ENCODE results near the gene ATF6B. TPM values are rescaled to one million over a fixed set of nuclear protein-coding genes. Genes with fewer than 3 reads are reported as not detected.
A peak's percentile ranks its signal among the peaks of the same experiment; 100 is the strongest.

ATF6B gene
- 42.4 TPM for polyA plus RNA-seq (ENCODE audit: insufficient read length)

- DNase-seq (ENCODE audit: low read depth) = peak; percentile 99
Observed at GRCh38 chr6:32127717-32128592, at the start of gene ATF6B. Gene ATF6B, minus strand, starts transcription at chr6:32128246. Its CDS starts 39 bp downstream, at chr6:32128207.

- DNase-seq (ENCODE audit: low read depth) = no peak
Observed at GRCh38 chr6:32177183-32177787, 49.2 kb upstream of the ATF6B start.

- DNase-seq (ENCODE audit: low read depth) = no peak
Observed at GRCh38 chr6:32176476-32177182, 48.6 kb upstream of the ATF6B start.

- DNase-seq (ENCODE audit: low read depth) = peak; percentile 94
Observed at GRCh38 chr6:32175711-32176475, 47.8 kb upstream of the ATF6B start, which contains the start of gene AGPAT1. Gene AGPAT1, minus strand, starts transcription at chr6:32176084. Its CDS starts 4,588 bp downstream, at chr6:32171496.

- DNase-seq (ENCODE audit: low read depth) = no peak
Observed at GRCh38 chr6:32175322-32175710, 47.3 kb upstream of the ATF6B start.

- DNase-seq (ENCODE audit: low read depth) = no peak
Observed at GRCh38 chr6:32174416-32174815, 46.4 kb upstream of the ATF6B start.

GRCh38 chr6:32173051-32173727 lies 45.1 kb upstream of the ATF6B start:
- no peak for DNase-seq (ENCODE audit: low read depth)

GRCh38 chr6:32171234-32171633 lies 43.2 kb upstream of the ATF6B start:
- no peak for DNase-seq (ENCODE audit: low read depth)

GRCh38 chr6:32170294-32170693 lies 42.2 kb upstream of the ATF6B start:
- DNase-seq (ENCODE audit: low read depth) = no peak

GRCh38 chr6:32168807-32169591 lies 41.0 kb upstream of the ATF6B start:
- no peak for DNase-seq (ENCODE audit: low read depth)

GRCh38 chr6:32168350-32168749 lies 40.3 kb upstream of the ATF6B start:
- no peak for DNase-seq (ENCODE audit: low read depth)

GRCh38 chr6:32167761-32168262 lies 39.8 kb upstream of the ATF6B start:
- no peak for DNase-seq (ENCODE audit: low read depth)

- no peak for DNase-seq (ENCODE audit: low read depth)
Observed at GRCh38 chr6:32167154-32167760, 39.2 kb upstream of the ATF6B start.

GRCh38 chr6:32166411-32167061 lies 38.5 kb upstream of the ATF6B start:
- DNase-seq (ENCODE audit: low read depth) = no peak

- no peak for DNase-seq (ENCODE audit: low read depth)
Observed at GRCh38 chr6:32164295-32164694, 36.2 kb upstream of the ATF6B start, which contains the start of gene EGFL8. Gene EGFL8, plus strand, starts transcription at chr6:32164595. Its CDS starts 1,571 bp downstream, at chr6:32166166.

- DNase-seq (ENCODE audit: low read depth) = no peak
Observed at GRCh38 chr6:32163559-32164258, 35.7 kb upstream of the ATF6B start.

GRCh38 chr6:32158052-32158451 lies 30.0 kb upstream of the ATF6B start:
- no peak for DNase-seq (ENCODE audit: low read depth)

GRCh38 chr6:32156891-32157290 lies 28.8 kb upstream of the ATF6B start:
- DNase-seq (ENCODE audit: low read depth) = no peak
